Hepatocyte (in vitro differentiated cells): Measurements from ENCODE around the gene ART1. TPM values are rescaled to one million over a fixed set of nuclear protein-coding genes. Genes with fewer than 3 reads are reported as not detected.
A peak's percentile ranks its signal among the peaks of the same experiment; 100 is the strongest.

Source experiments
- DNase-seq: peaks from one replicate; pipeline ENCODE4 v3.0.0-alpha.2; 2016; ENCODE audit warnings: low spot score
- H2AFZ ChIP-seq: fragments of 200-600 bp; sonication (generic); 2 replicates; pipeline ENCODE4 v1.6.0; 2016; ENCODE audit warnings: antibody characterized with exemption, mild to moderate bottlenecking
- H3K27ac ChIP-seq: fragments of 200-600 bp; sonication (generic); 2 replicates; pipeline ENCODE4 v1.5.1; 2016; ENCODE audit warnings: mild to moderate bottlenecking
- H3K27me3 ChIP-seq: fragments of 200-600 bp; sonication (generic); 2 replicates; pipeline ENCODE4 v1.6.1; 2016
- H3K36me3 ChIP-seq: fragments of 200-600 bp; sonication (generic); replicated peaks from 2 replicates; pipeline ENCODE4 v1.5.1; 2016; ENCODE audit warnings: low read depth; ENCODE audit not compliant: insufficient read depth
- H3K4me1 ChIP-seq: fragments of 200-600 bp; sonication (generic); 2 replicates; pipeline ENCODE4 v1.5.1; 2016; ENCODE audit warnings: mild to moderate bottlenecking, moderate library complexity; ENCODE audit not compliant: insufficient read depth
- H3K4me2 ChIP-seq: fragments of 200-600 bp; sonication (generic); 2 replicates; pipeline ENCODE4 v1.6.0; 2016
- H3K4me3 ChIP-seq: fragments of 200-600 bp; sonication (generic); 2 replicates; pipeline ENCODE4 v1.5.1; 2016; ENCODE audit warnings: mild to moderate bottlenecking
- H3K79me2 ChIP-seq: fragments of 200-600 bp; sonication (generic); 2 replicates; pipeline ENCODE4 v1.6.0; 2017; ENCODE audit warnings: mild to moderate bottlenecking
- H3K9me2 ChIP-seq: fragments of 200-600 bp; sonication (generic); replicated peaks from 2 replicates; pipeline ENCODE4 v1.6.0; 2017; ENCODE audit warnings: mild to moderate bottlenecking; ENCODE audit not compliant: insufficient read depth
- H3K9me3 ChIP-seq: fragments of 200-600 bp; sonication (generic); 2 replicates; pipeline ENCODE4 v1.5.1; 2016; ENCODE audit warnings: low read depth, mild to moderate bottlenecking
- H4K20me1 ChIP-seq: fragments of 200-600 bp; sonication (generic); 2 replicates; pipeline ENCODE4 v1.6.0; 2016; ENCODE audit warnings: mild to moderate bottlenecking; ENCODE audit not compliant: insufficient read depth, poor library complexity, severe bottlenecking
- CTCF ChIP-seq: fragments of 200-600 bp; sonication (generic); IDR thresholded peaks from 2 replicates; pipeline ENCODE4 v1.5.1; 2016; ENCODE audit warnings: antibody characterized with exemption, mild to moderate bottlenecking; ENCODE audit not compliant: poor library complexity
- EZH2 ChIP-seq: fragments of 200-600 bp; sonication (generic); IDR thresholded peaks from 2 replicates; pipeline ENCODE4 v1.6.1; 2016; ENCODE audit warnings: antibody characterized with exemption, mild to moderate bottlenecking, borderline replicate concordance
- EZH2phosphoT487 ChIP-seq: fragments of 200-600 bp; sonication (generic); IDR thresholded peaks from one replicate; pipeline ENCODE4 v1.6.1; 2018; ENCODE audit warnings: antibody characterized with exemption, mild to moderate bottlenecking, low read depth, moderate library complexity; ENCODE audit not compliant: unreplicated experiment, severe bottlenecking
- WGBS: methylation state at CpG from one replicate; pipeline ENCODE4 v1.1.6; 2016; ENCODE audit warnings: low lambda C conversion rate; ENCODE audit errors: missing lambda C conversion rate; 5-methylcytosine and 5-hydroxymethylcytosine counted together
- polyA plus RNA-seq: library from polyadenylated mRNA; unstranded; fragments of >200 nt; fragmentation: Nextera tagmentation; extraction: Ambion mirVana; gene quantifications from 2 replicates; pipeline ENCODE4 v1.2.1, GENCODE V29; 2016
- total RNA-seq: library from RNA; depleted of rRNA; stranded (reverse); fragments of >200 nt; gene quantifications from 2 replicates; pipeline ENCODE4 v1.2.3, GENCODE V29; 2014

Gene ART1
- total and polyA plus RNA-seq, 2 experiments from 2014 or later, result not detected

GRCh38 chr11:3623121-3623520 is 21.8 kb upstream of the ART1 start:
- H3K4me2 ChIP-seq, result no peak overlapping the region
- H3K4me1 ChIP-seq, result no peaks in the 10 kb centered on the region
- no peaks in the 10 kb centered on the region for H3K36me3 ChIP-seq
- H3K9me2 ChIP-seq, result no peaks in the 10 kb centered on the region
- no peak for TF ChIP-seq EZH2
- TF ChIP-seq CTCF, result no peak
- no peak for TF ChIP-seq EZH2phosphoT487
- no peak for DNase-seq
- no peak overlapping the region for H3K4me3 ChIP-seq
- H3K27ac ChIP-seq, result no peak overlapping the region
- H3K27me3 ChIP-seq, result no peaks in the 10 kb centered on the region
- no peaks in the 10 kb centered on the region for H3K79me2 ChIP-seq
- H3K9me3 ChIP-seq, result no peaks in the 10 kb centered on the region
- 92% methylated on average over 5 of the region's 5 CpGs for WGBS
- no peaks in the 10 kb centered on the region for H4K20me1 ChIP-seq
- no peak overlapping the region for H2AFZ ChIP-seq

GRCh38 chr11:3623767-3624458 is 21.0 kb upstream of the ART1 start:
- Histone ChIP-seq H3K4me2 (no peak overlapping the region), H3K9me2 (no peaks in the 10 kb centered on the region), H3K79me2 (no peaks in the 10 kb centered on the region), H4K20me1 (no peaks in the 10 kb centered on the region), H3K27ac (no peak overlapping the region), H3K36me3 (no peaks in the 10 kb centered on the region), H3K9me3 (no peaks in the 10 kb centered on the region), H2AFZ (no peak overlapping the region), H3K27me3 (no peaks in the 10 kb centered on the region), H3K4me3 (no peak overlapping the region), H3K4me1 (no peaks in the 10 kb centered on the region)
- 59% methylated on average over 8 of the region's 8 CpGs for WGBS
- no peak for TF ChIP-seq EZH2
- TF ChIP-seq EZH2phosphoT487, result no peak
- no peak for TF ChIP-seq CTCF
- no peak for DNase-seq

GRCh38 chr11:3626250-3626960 is 18.5 kb upstream of the ART1 start:
- TF ChIP-seq CTCF, result no peak
- no peak for TF ChIP-seq EZH2phosphoT487
- TF ChIP-seq EZH2, result no peak
- Histone ChIP-seq H3K79me2 (no peaks in the 10 kb centered on the region), H3K4me2 (no peak overlapping the region), H3K9me3 (no peaks in the 10 kb centered on the region), H3K4me1 (no peaks in the 10 kb centered on the region), H2AFZ (no peak overlapping the region), H3K4me3 (no peak overlapping the region), H3K36me3 (no peaks in the 10 kb centered on the region), H4K20me1 (no peaks in the 10 kb centered on the region), H3K27ac (peak overlapping the region; percentile 64), H3K27me3 (no peaks in the 10 kb centered on the region), H3K9me2 (no peaks in the 10 kb centered on the region)
- WGBS, result 92% methylated on average over 23 of the region's 23 CpGs
- DNase-seq, result no peak
